NT2/D1 (cell line): ENCODE measurements around the gene ELAVL4.
A peak's percentile ranks its signal among the peaks of the same experiment; 100 is the strongest.
"Not testable (repeated sequence)": the region's sequence is repeated elsewhere in the genome, so short reads cannot be mapped to it uniquely, and the experiment has no call there.

Source experiments
- DNase-seq: peaks from one replicate; pipeline ENCODE4 v3.0.0-alpha.2; 2011; ENCODE audit warnings: low read depth, low spot score
- H3K27me3 ChIP-seq: 2 replicates; pipeline ENCODE4 v1.6.0; 2011; ENCODE audit warnings: mild to moderate bottlenecking; ENCODE audit not compliant: insufficient read length, insufficient read depth
- H3K36me3 ChIP-seq: 2 replicates; pipeline ENCODE4 v1.6.1; 2011; ENCODE audit warnings: mild to moderate bottlenecking, low read length, mixed read lengths; ENCODE audit not compliant: insufficient read depth, insufficient read length
- H3K4me1 ChIP-seq: 2 replicates; pipeline ENCODE4 v1.5.1; 2011; ENCODE audit not compliant: insufficient read depth, insufficient read length
- H3K4me3 ChIP-seq: 2 replicates; pipeline ENCODE4 v1.5.1; 2011; ENCODE audit warnings: low read depth; ENCODE audit not compliant: insufficient read length
- H3K9ac ChIP-seq: 2 replicates; pipeline ENCODE4 v1.6.0; 2011; ENCODE audit warnings: low read depth; ENCODE audit not compliant: insufficient read length
- H3K9me3 ChIP-seq: 2 replicates; pipeline ENCODE4 v1.5.1; 2011; ENCODE audit warnings: mild to moderate bottlenecking, low read length; ENCODE audit not compliant: insufficient read depth
- SUZ12 ChIP-seq: IDR thresholded peaks from 2 replicates; pipeline ENCODE4 v1.6.1; 2011; ENCODE audit not compliant: insufficient read length, insufficient read depth; ENCODE audit errors: extremely low read depth
- YY1 ChIP-seq: IDR thresholded peaks from 2 replicates; pipeline ENCODE4 v1.6.1; 2011; ENCODE audit not compliant: insufficient read length, insufficient read depth
- ZNF274 ChIP-seq: IDR thresholded peaks from 2 replicates; pipeline ENCODE4 v1.6.1; 2011; ENCODE audit warnings: mild to moderate bottlenecking, low read depth, low read length

Gene ELAVL4

GRCh38 chr1:50148142-50148923 lies 39.6 kb downstream of the ELAVL4 start:
- H3K9me3 ChIP-seq, result no peaks in the 10 kb centered on the region
- H3K36me3 ChIP-seq, result no peaks in the 10 kb centered on the region
- TF ChIP-seq SUZ12 (no peak), ZNF274 (no peak), YY1 (no peak)
- no peaks in the 10 kb centered on the region for H3K27me3 ChIP-seq
- H3K9ac ChIP-seq, result no peak overlapping the region
- no peak for DNase-seq
- no peaks in the 10 kb centered on the region for H3K4me1 ChIP-seq
- no peak overlapping the region for H3K4me3 ChIP-seq

GRCh38 chr1:50152236-50152635 lies 43.5 kb downstream of the ELAVL4 start:
- TF ChIP-seq ZNF274, result no peak
- no peak for TF ChIP-seq SUZ12
- TF ChIP-seq YY1, result no peak
- Histone ChIP-seq H3K9me3 (no peaks in the 10 kb centered on the region), H3K36me3 (no peaks in the 10 kb centered on the region), H3K27me3 (no peaks in the 10 kb centered on the region), H3K4me1 (no peaks in the 10 kb centered on the region), H3K9ac (no peak overlapping the region), H3K4me3 (no peak overlapping the region)
- no peak for DNase-seq

- Histone ChIP-seq H3K4me3 (no peak overlapping the region), H3K27me3 (no peaks in the 10 kb centered on the region)
- TF ChIP-seq ZNF274 (no peak), YY1 (no peak), SUZ12 (no peak)
Observed at GRCh38 chr1:50155541-50155940, 46.8 kb downstream of the ELAVL4 start.

GRCh38 chr1:50156241-50157010 lies 47.7 kb downstream of the ELAVL4 start:
- Histone ChIP-seq H3K27me3 (no peaks in the 10 kb centered on the region), H3K4me3 (no peak overlapping the region), H3K4me1 (no peaks in the 10 kb centered on the region), H3K9me3 (no peaks in the 10 kb centered on the region), H3K9ac (no peak overlapping the region), H3K36me3 (no peaks in the 10 kb centered on the region)
- DNase-seq, result no peak
- TF ChIP-seq YY1 (no peak), ZNF274 (no peak)

More at GRCh38 chr1:50155541-50155940, 46.8 kb downstream of the ELAVL4 start:
- DNase-seq, result no peak
- Histone ChIP-seq H3K9me3 (no peaks in the 10 kb centered on the region), H3K36me3 (no peaks in the 10 kb centered on the region), H3K9ac (no peak overlapping the region), H3K4me1 (no peaks in the 10 kb centered on the region)

- no peaks in the 10 kb centered on the region for H3K9me3 ChIP-seq
- DNase-seq, result no peak
- no peaks in the 10 kb centered on the region for H3K27me3 ChIP-seq
- no peak overlapping the region for H3K4me3 ChIP-seq
- TF ChIP-seq YY1, result no peak
- TF ChIP-seq SUZ12, result no peak
- TF ChIP-seq ZNF274, result no peak
- H3K9ac ChIP-seq, result no peak overlapping the region
- no peaks in the 10 kb centered on the region for H3K36me3 ChIP-seq
- no peaks in the 10 kb centered on the region for H3K4me1 ChIP-seq
Observed at GRCh38 chr1:50157306-50157941, 48.7 kb downstream of the ELAVL4 start.

- no peaks in the 10 kb centered on the region for H3K4me1 ChIP-seq
- H3K36me3 ChIP-seq, result no peaks in the 10 kb centered on the region
- no peak overlapping the region for H3K9ac ChIP-seq
- no peak for TF ChIP-seq ZNF274
- TF ChIP-seq SUZ12, result no peak
- no peak for TF ChIP-seq YY1
- DNase-seq, result no peak
- H3K27me3 ChIP-seq, result no peaks in the 10 kb centered on the region
- no peaks in the 10 kb centered on the region for H3K9me3 ChIP-seq
- H3K4me3 ChIP-seq, result no peak overlapping the region
Observed at GRCh38 chr1:50158421-50158820, 49.7 kb downstream of the ELAVL4 start.

GRCh38 chr1:50163680-50164079 lies 55.0 kb downstream of the ELAVL4 start:
- Histone ChIP-seq H3K9me3 (no peaks in the 10 kb centered on the region), H3K36me3 (no peaks in the 10 kb centered on the region), H3K4me1 (peaks cover 4% of the 10 kb centered on the region), H3K27me3 (no peaks in the 10 kb centered on the region), H3K4me3 (no peak overlapping the region), H3K9ac (no peak overlapping the region)
- DNase-seq, result peak; percentile 54
- TF ChIP-seq ZNF274 (no peak), YY1 (no peak), SUZ12 (no peak)

- H3K36me3 ChIP-seq, H3K4me3 ChIP-seq, H3K9ac ChIP-seq, DNase-seq, H3K4me1 ChIP-seq, H3K9me3 ChIP-seq, H3K27me3 ChIP-seq: not testable (repeated sequence)
Observed at GRCh38 chr1:50166351-50166750, 57.6 kb downstream of the ELAVL4 start.
